HG03521 (cell line): ENCODE measurements around the gene UROC1.

Source experiments
- ATAC-seq: cut with Tn5 transposase; IDR thresholded peaks from one replicate; pipeline ENCODE4 v1.9.1; 2021; ENCODE audit warnings: mild to moderate bottlenecking, moderate library complexity; ENCODE audit not compliant: unreplicated experiment

Gene UROC1

GRCh38 chr3:126533506-126533905 lies 15.9 kb upstream of the UROC1 start:
- ATAC-seq = no peak

- no peak for ATAC-seq
Measured at GRCh38 chr3:126531051-126531330, 13.4 kb upstream of the UROC1 start.

GRCh38 chr3:126530171-126531050 lies 12.8 kb upstream of the UROC1 start:
- no peak for ATAC-seq

GRCh38 chr3:126529585-126530170 lies 12.1 kb upstream of the UROC1 start:
- ATAC-seq = no peak

GRCh38 chr3:126528800-126529541 lies 11.4 kb upstream of the UROC1 start:
- ATAC-seq = no peak

GRCh38 chr3:126528419-126528799 lies 10.8 kb upstream of the UROC1 start:
- ATAC-seq = no peak

- no peak for ATAC-seq
Measured at GRCh38 chr3:126527455-126528211, 10.1 kb upstream of the UROC1 start.

- no peak for ATAC-seq
Measured at GRCh38 chr3:126527006-126527405, 9.4 kb upstream of the UROC1 start.

GRCh38 chr3:126526668-126527005 lies 9.1 kb upstream of the UROC1 start:
- no peak for ATAC-seq

GRCh38 chr3:126525853-126526667 lies 8.5 kb upstream of the UROC1 start:
- ATAC-seq = no peak

- no peak for ATAC-seq
Measured at GRCh38 chr3:126525091-126525852, 7.7 kb upstream of the UROC1 start.

- ATAC-seq = no peak
Measured at GRCh38 chr3:126524429-126524988, 6.9 kb upstream of the UROC1 start.

GRCh38 chr3:126523745-126524428 lies 6.3 kb upstream of the UROC1 start, which contains the start of gene CHST13:
Gene CHST13, plus strand, starts transcription at chr3:126524155. Its CDS starts 178 bp downstream, at chr3:126524333.
- ATAC-seq = no peak

- ATAC-seq = no peak
Measured at GRCh38 chr3:126522363-126522788, 4.8 kb upstream of the UROC1 start.

GRCh38 chr3:126521122-126521891 lies 3.7 kb upstream of the UROC1 start:
- no peak for ATAC-seq

GRCh38 chr3:126519506-126520455 lies 2.2 kb upstream of the UROC1 start:
- ATAC-seq = no peak

GRCh38 chr3:126518779-126519177 lies 1.2 kb upstream of the UROC1 start:
- no peak for ATAC-seq
